Astrocyte (in vitro differentiated cells and primary cell): ENCODE data around the gene RNF214. TPM values are rescaled to one million over a fixed set of nuclear protein-coding genes. Genes with fewer than 3 reads are reported as not detected.
"Not testable (repeated sequence)": the region's sequence is repeated elsewhere in the genome, so short reads cannot be mapped to it uniquely, and the experiment has no call there.

Experiments
- DNase-seq: peaks from one replicate; pipeline ENCODE4 v3.0.0-alpha.2; 2010; ENCODE audit warnings: low read depth
- FAIRE-seq: peaks from 2 replicates; lab custom pipeline; 2011; peaks lifted over from hg19 to GRCh38; lab: Jason Lieb, UNC
- H2AFZ ChIP-seq: 2 replicates; pipeline ENCODE4 v1.6.0; 2012; ENCODE audit warnings: low read depth, low read length, inconsistent platforms
- H3K27ac ChIP-seq: 2 replicates; pipeline ENCODE4 v1.5.1; 2011; ENCODE audit warnings: low read depth, low read length, inconsistent platforms
- H3K27me3 ChIP-seq: 2 replicates; pipeline ENCODE4 v1.6.0; 2011; ENCODE audit warnings: low read length, inconsistent platforms; ENCODE audit not compliant: insufficient read depth
- H3K36me3 ChIP-seq: 2 replicates; pipeline ENCODE4 v1.5.1; 2011; ENCODE audit warnings: low read length, inconsistent platforms; ENCODE audit not compliant: insufficient read depth
- H3K4me1 ChIP-seq: 2 replicates; pipeline ENCODE4 v1.5.1; 2011; ENCODE audit warnings: low read length, inconsistent platforms; ENCODE audit not compliant: insufficient read depth
- H3K4me2 ChIP-seq: 2 replicates; pipeline ENCODE4 v1.6.0; 2012; ENCODE audit warnings: low read length, inconsistent platforms
- H3K4me3 ChIP-seq: 2 replicates; pipeline ENCODE4 v1.5.1; 2011; ENCODE audit warnings: low read depth, mild to moderate bottlenecking, low read length, inconsistent platforms; ENCODE audit not compliant: insufficient read depth
- H3K79me2 ChIP-seq: 2 replicates; pipeline ENCODE4 v1.6.0; 2012; ENCODE audit warnings: mild to moderate bottlenecking, low read length, inconsistent platforms; ENCODE audit not compliant: insufficient read depth
- H3K9ac ChIP-seq: 2 replicates; pipeline ENCODE4 v1.6.0; 2012; ENCODE audit warnings: mild to moderate bottlenecking, low read length, inconsistent platforms
- H3K9me3 ChIP-seq: 2 replicates; pipeline ENCODE4 v1.5.1; 2012; ENCODE audit warnings: low read depth, mild to moderate bottlenecking, low read length, inconsistent platforms; ENCODE audit not compliant: insufficient read depth
- H4K20me1 ChIP-seq: 2 replicates; pipeline ENCODE4 v1.6.0; 2012; ENCODE audit warnings: low read length, inconsistent platforms; ENCODE audit not compliant: insufficient read depth
- H3K27ac Mint-ChIP-seq: one replicate; pipeline ENCODE4 v1.8.0; 2021; ENCODE audit warnings: mild to moderate bottlenecking, mixed read lengths; ENCODE audit not compliant: unreplicated experiment
- H3K27me3 Mint-ChIP-seq: one replicate; pipeline ENCODE4 v1.8.0; 2021; ENCODE audit warnings: low read depth, mixed read lengths; ENCODE audit not compliant: unreplicated experiment
- H3K36me3 Mint-ChIP-seq: one replicate; pipeline ENCODE4 v1.8.0; 2021; ENCODE audit warnings: low read depth, mixed read lengths; ENCODE audit not compliant: unreplicated experiment
- H3K4me1 Mint-ChIP-seq: one replicate; pipeline ENCODE4 v1.8.0; 2021; ENCODE audit warnings: low read depth, mixed read lengths; ENCODE audit not compliant: unreplicated experiment
- H3K4me3 Mint-ChIP-seq: one replicate; pipeline ENCODE4 v1.8.0; 2021; ENCODE audit warnings: mild to moderate bottlenecking, moderate library complexity, mixed read lengths; ENCODE audit not compliant: unreplicated experiment
- H3K9me3 Mint-ChIP-seq: one replicate; pipeline ENCODE4 v1.8.0; 2021; ENCODE audit warnings: mild to moderate bottlenecking, mixed read lengths; ENCODE audit not compliant: unreplicated experiment
- EZH2 ChIP-seq: IDR thresholded peaks from 2 replicates; pipeline ENCODE4 v1.6.1; 2012; ENCODE audit warnings: mild to moderate bottlenecking, low read length, inconsistent platforms; ENCODE audit not compliant: insufficient read depth
- total RNA-seq: library from RNA; stranded (reverse); gene quantifications from 2 replicates; pipeline ENCODE4 v1.2.1, GENCODE V29; 2021
- TF ChIP-seq, protein P1 (sequence below): IDR thresholded peaks from 2 replicates; pipeline ENCODE4 v1.5.1; 2011; ENCODE audit warnings: low read depth, mild to moderate bottlenecking, inconsistent platforms, low read length, moderate library complexity; ENCODE audit not compliant: insufficient read depth

RNF214 gene
- total RNA-seq, 1 donor from 2014 or later, result 23.6 TPM

DNA sequence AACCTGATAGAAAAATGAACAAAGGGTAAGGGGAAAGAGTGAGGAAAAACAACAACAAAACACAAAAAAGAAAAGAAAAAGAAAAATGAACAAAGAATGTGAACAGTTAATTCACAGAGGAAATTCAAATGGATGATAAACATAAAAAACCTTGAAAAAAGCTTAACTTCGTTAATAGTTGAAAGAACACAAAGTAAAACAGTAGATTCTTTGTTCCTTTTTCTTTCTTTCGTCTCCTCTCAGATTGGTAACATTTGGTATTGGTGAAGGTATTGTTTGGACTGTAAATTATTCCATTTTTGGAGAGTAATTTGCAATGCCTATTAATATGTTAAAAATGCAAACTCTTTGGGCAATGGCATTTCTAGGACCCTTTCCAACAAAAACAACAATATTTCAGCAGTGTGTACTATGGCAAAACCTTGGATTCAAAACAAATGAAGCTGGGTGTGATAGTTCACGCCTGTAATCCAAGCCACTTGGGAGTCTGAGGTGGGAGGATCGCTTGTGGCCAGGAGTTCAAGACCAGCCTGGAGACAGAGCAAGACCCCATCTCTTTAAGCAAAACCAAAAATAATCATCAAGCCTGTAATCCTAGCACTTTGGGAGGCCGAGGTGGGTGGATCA is 86.9 kb downstream of the RNF214 start:
- Mint-ChIP-seq H3K9me3 (no peaks in the 10 kb centered on the region), H3K36me3 (no peaks in the 10 kb centered on the region), H3K27me3 (no peaks in the 10 kb centered on the region), H3K4me3 (no peak overlapping the region), H3K27ac (no peak overlapping the region), H3K4me1 (peaks cover 7% of the 10 kb centered on the region)
- H3K27ac ChIP-seq, result no peak overlapping the region
- peak; percentile 59 for FAIRE-seq
- TF ChIP-seq EZH2, result no peak
- TF ChIP-seq, protein P1, sequence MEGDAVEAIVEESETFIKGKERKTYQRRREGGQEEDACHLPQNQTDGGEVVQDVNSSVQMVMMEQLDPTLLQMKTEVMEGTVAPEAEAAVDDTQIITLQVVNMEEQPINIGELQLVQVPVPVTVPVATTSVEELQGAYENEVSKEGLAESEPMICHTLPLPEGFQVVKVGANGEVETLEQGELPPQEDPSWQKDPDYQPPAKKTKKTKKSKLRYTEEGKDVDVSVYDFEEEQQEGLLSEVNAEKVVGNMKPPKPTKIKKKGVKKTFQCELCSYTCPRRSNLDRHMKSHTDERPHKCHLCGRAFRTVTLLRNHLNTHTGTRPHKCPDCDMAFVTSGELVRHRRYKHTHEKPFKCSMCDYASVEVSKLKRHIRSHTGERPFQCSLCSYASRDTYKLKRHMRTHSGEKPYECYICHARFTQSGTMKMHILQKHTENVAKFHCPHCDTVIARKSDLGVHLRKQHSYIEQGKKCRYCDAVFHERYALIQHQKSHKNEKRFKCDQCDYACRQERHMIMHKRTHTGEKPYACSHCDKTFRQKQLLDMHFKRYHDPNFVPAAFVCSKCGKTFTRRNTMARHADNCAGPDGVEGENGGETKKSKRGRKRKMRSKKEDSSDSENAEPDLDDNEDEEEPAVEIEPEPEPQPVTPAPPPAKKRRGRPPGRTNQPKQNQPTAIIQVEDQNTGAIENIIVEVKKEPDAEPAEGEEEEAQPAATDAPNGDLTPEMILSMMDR, result no peak
- DNase-seq, result peak; percentile 73
- peaks cover 15% of the 10 kb centered on the region for H3K79me2 ChIP-seq
- no peaks in the 10 kb centered on the region for H3K27me3 ChIP-seq
- H3K4me3 ChIP-seq, result no peak overlapping the region
- peak overlapping the region; percentile 8 for H3K9ac ChIP-seq
- H3K9me3 ChIP-seq, result no peaks in the 10 kb centered on the region
- peaks cover 13% of the 10 kb centered on the region for H3K4me1 ChIP-seq
- peaks cover 3% of the 10 kb centered on the region for H4K20me1 ChIP-seq
- peak overlapping the region; percentile 4 for H3K4me2 ChIP-seq
- no peaks in the 10 kb centered on the region for H3K36me3 ChIP-seq
- H2AFZ ChIP-seq, result no peak overlapping the region

DNA sequence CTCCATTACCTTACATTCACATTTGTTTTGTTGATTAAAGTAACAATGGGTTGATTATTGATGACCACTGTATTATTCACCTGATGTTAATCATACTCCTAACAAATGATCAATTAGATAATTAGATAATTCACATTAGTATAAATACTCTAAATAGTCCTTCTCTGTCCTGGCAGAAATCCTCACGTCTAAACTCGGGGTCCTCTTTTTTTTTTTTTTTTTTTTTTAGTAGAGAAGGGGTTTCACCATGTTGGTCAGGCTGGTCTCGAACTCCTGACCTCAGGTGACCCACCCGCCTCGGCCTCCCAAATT is 94.7 kb downstream of the RNF214 start:
- Histone ChIP-seq H2AFZ (peak overlapping the region; percentile 46), H3K27ac (peak overlapping the region; percentile 73), H3K79me2 (peaks cover 31% of the 10 kb centered on the region), H4K20me1 (peaks cover 23% of the 10 kb centered on the region), H3K4me2 (peak overlapping the region; percentile 87), H3K9ac (peak overlapping the region; percentile 89), H3K4me3 (peak overlapping the region; percentile 82)
- not testable (repeated sequence) for DNase-seq, H3K4me1 Mint-ChIP-seq, FAIRE-seq, H3K9me3 Mint-ChIP-seq, H3K4me1 ChIP-seq, H3K27ac Mint-ChIP-seq, H3K4me3 Mint-ChIP-seq, H3K36me3 Mint-ChIP-seq, H3K9me3 ChIP-seq, H3K27me3 Mint-ChIP-seq, H3K27me3 ChIP-seq, H3K36me3 ChIP-seq

DNA sequence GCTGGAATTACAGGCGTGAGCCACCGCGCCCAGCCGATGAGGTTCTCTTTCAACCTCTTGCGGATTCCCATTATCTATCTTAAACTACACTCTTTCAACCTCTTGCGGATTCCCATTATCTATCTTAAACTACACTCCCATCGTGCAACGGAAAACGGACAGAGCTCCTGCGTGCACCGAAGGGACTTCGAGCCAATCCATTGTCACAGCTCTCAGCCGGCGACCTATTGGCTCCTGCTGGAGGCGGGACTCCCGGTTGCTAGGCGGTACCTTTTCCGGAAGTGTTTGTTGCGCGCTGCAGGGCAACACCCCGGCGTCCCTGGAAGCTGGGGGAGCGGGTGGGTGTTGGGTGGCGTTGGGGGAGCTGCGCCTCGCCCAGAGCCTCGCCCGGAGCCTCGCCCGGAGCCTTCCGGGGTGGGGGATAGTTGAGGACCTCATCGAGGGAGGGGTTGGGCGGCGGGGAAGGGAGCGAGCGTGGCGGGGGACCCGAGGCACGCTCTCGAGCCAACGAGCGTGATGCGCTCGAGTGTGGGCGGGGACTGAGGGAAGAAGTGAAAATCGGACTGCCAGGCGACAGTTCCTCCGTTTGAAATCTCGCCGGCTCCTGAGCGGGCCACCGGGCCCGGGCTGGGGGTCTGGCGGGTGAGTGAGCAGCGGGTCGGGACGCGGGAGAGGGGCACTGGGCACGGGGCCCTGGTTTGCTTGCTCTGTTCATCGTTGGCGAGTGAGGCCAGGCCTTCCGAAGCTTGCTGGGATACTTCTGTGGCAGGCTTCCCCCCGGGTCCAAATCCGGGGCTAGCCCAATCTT is 95.3 kb downstream of the RNF214 start, which contains the start of gene CEP164:
Gene CEP164 (plus strand): TSS at position 288 of the 808 bp plus-strand sequence. CDS start 10,733 bp downstream, outside the sequence.
- Mint-ChIP-seq H3K4me1 (peaks cover 7% of the 10 kb centered on the region), H3K9me3 (no peaks in the 10 kb centered on the region), H3K27ac (peak within 1 kb of the TSS; percentile 48), H3K27me3 (no peaks in the 10 kb centered on the region), H3K4me3 (peak within 1 kb of the TSS; percentile 43), H3K36me3 (peaks cover 3% of the 10 kb centered on the region)
- Histone ChIP-seq H2AFZ (peak within 1 kb of the TSS; percentile 71), H3K27ac (peak within 1 kb of the TSS; percentile 73), H3K79me2 (peaks cover 37% of the 10 kb centered on the region), H4K20me1 (peaks cover 23% of the 10 kb centered on the region), H3K36me3 (no peaks in the 10 kb centered on the region), H3K9me3 (no peaks in the 10 kb centered on the region), H3K4me2 (peak within 1 kb of the TSS; percentile 87), H3K4me1 (peaks cover 9% of the 10 kb centered on the region), H3K9ac (peak within 1 kb of the TSS; percentile 89), H3K27me3 (no peaks in the 10 kb centered on the region), H3K4me3 (peak within 1 kb of the TSS; percentile 82)
- TF ChIP-seq EZH2, result no peak
- TF ChIP-seq, protein P1, result no peak
- DNase-seq (peak; percentile 96), FAIRE-seq (peak; percentile 82)
